ENCODE data around the gene MAST4.

- TF ChIP-seq CTCF (IDR thresholded peaks at IDR 0.05) (no peak), POLR2A (IDR thresholded peaks at IDR 0.05) (peak; percentile 87)
These were observed 407.9 kb downstream of the MAST4 start for GRCh38 chr5:67003935-67004729.
